Psoas muscle (tissue), 8 donors: ENCODE data around the gene ALK. TPM values are rescaled to one million over a fixed set of nuclear protein-coding genes. Genes with fewer than 3 reads are reported as not detected.

Experiments used
- ATAC-seq, 4 donors: fragments of 200-7000 bp; cut with Tn5 transposase; one replicate each; pipeline ENCODE4 v1.9.1; 2020; ENCODE audit warnings: moderate library complexity in 3 of 4, mild to moderate bottlenecking in 2 of 4
- DNase-seq, 2 donors: peaks; one replicate each; pipeline ENCODE4 v3.0.0-alpha.2; 2020
- H3K27ac ChIP-seq: fragments of 200-600 bp; one replicate; pipeline ENCODE4 v1.8.0; 2022
- H3K27me3 ChIP-seq, 3 donors: fragments of 200-600 bp in 1 of 3; one replicate each; pipeline versions ENCODE4 v1.6.1 to v1.8.0; 2013 to 2022; ENCODE audit warnings: low read length in 2 of 3, mild to moderate bottlenecking in 2 of 3, moderate library complexity in 1 of 3; ENCODE audit not compliant: insufficient read depth in 3 of 3
- H3K36me3 ChIP-seq, 2 donors: fragments of 200-600 bp in 1 of 2; one replicate each; pipeline versions ENCODE4 v1.6.1 to v1.8.0; 2013 to 2022; ENCODE audit warnings: low read depth in 1 of 2, mild to moderate bottlenecking in 1 of 2, moderate library complexity in 1 of 2; ENCODE audit not compliant: insufficient read depth in 1 of 2
- H3K4me1 ChIP-seq: fragments of 200-600 bp; one replicate; pipeline ENCODE4 v1.8.0; 2022
- H3K4me3 ChIP-seq: fragments of 200-600 bp; one replicate; pipeline ENCODE4 v1.8.0; 2022; ENCODE audit warnings: mild to moderate bottlenecking
- H3K9me3 ChIP-seq: fragments of 200-600 bp; one replicate; pipeline ENCODE4 v1.8.0; 2022
- WGBS, 3 donors: extraction: QIAGEN DNeasy Blood & Tissue Kit; methylation state at CpG; one replicate each; pipeline versions ENCODE4 v1.1.6 to v1.1.7; 2013; 5-methylcytosine and 5-hydroxymethylcytosine counted together
- intact Hi-C, 2 donors: fragments of 100-400 bp; cut with DNase I; formaldehyde crosslinking; loops; one replicate each; pipeline versions ENCODE4 v1.11.0 to v1.14.2; 2022
- polyA plus RNA-seq, 3 donors: library from polyadenylated mRNA; stranded (reverse); fragments of 200-250 nt; gene quantifications; one replicate each; pipeline ENCODE4 v1.2.3, GENCODE V29; 2013
- total RNA-seq, 4 donors: library from RNA; stranded (reverse); fragmentation: NEBNext Ultra II Directional in 2 of 4; extraction: Animal tissue kit (Norgen Biotek cat#: 25700) in 2 of 4; gene quantifications; one replicate each; pipeline versions ENCODE4 v1.2.1 to v1.2.4, GENCODE V29; 2021 to 2023
- TF ChIP-seq, protein P1 (sequence below): fragments of 200-600 bp; IDR thresholded peaks from one replicate; pipeline ENCODE4 v1.8.0; 2022; ENCODE audit warnings: antibody characterized with exemption
- donor health status: healthy with polysubstance abuse.
- donor health status: DM: no; HTN: no; CAD: no; lungs with moderate emphysema.
- donor health status: Bipolar disorder and iron deficiency.
- donor health status: healthy.
- donor health status: DM: yes; HTN: yes; CAD: no.
- donor health status: DM: no; HTN: no; CAD: no.
- donor health status: DM: no; HTN: no; CAD: no.
- donor health status: DM: yes; HTN: yes; CAD: no.

ALK gene
- total and polyA plus RNA-seq, 7 donors, result 0.03 to 0.32 (median 0.08) TPM; not detected in 2

DNA sequence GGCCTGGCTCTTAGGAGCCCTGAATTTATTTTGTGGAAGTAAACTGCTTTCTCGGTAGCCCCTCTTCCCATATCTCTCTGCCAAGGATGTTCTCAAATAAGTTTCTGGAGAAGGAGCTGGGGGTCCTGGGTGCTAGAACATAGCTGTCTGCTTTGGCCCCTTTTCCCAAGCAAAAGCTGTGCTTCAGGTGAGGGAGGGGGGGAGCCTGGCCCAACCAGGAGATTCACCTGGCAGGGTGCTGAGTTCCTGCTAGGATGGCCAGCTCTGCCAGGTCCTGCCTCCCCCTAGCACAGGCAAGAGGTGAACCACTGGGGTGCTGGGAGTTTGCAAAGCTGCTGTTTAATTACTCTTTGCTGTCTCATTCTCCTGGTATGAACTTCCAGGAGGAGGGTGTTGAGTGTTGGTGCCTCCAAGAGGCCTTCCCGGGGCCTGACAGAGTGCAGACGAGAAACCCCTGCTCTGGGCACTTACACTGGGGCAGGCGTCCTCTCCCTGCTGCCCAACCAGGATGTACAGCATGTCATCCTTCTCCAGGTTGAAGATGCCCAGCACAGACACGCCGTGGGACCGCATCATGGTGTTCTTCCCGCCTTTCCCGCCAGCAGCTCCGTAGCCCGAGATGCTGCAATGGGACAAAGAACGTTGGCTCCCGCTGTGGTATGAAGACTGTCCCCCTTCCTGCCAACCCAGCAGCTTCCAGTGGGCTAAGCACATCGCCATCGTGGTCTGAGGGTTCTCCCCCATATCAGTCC, 682.0 kb downstream of the ALK start:
- H3K27me3 ChIP-seq, result peaks cover 0 to 14% (median 6%) of the 10 kb centered on the region in 3 donors
- intact Hi-C loops, result loop anchor here in 1 of 2 donors (5.0 kb wide), 1 partner anchor 603 kb away; no protein-coding TSS in a partner anchor
- 83 to 87% (median 84%) methylated on average over 15 of the region's 15 CpGs for WGBS, 3 donors
- DNase-seq (no peak), ATAC-seq (no peak)
- no peaks in the 10 kb centered on the region for H3K4me1 ChIP-seq
- no peaks in the 10 kb centered on the region for H3K9me3 ChIP-seq
- no peak overlapping the region for H3K27ac ChIP-seq
- TF ChIP-seq, protein P1, sequence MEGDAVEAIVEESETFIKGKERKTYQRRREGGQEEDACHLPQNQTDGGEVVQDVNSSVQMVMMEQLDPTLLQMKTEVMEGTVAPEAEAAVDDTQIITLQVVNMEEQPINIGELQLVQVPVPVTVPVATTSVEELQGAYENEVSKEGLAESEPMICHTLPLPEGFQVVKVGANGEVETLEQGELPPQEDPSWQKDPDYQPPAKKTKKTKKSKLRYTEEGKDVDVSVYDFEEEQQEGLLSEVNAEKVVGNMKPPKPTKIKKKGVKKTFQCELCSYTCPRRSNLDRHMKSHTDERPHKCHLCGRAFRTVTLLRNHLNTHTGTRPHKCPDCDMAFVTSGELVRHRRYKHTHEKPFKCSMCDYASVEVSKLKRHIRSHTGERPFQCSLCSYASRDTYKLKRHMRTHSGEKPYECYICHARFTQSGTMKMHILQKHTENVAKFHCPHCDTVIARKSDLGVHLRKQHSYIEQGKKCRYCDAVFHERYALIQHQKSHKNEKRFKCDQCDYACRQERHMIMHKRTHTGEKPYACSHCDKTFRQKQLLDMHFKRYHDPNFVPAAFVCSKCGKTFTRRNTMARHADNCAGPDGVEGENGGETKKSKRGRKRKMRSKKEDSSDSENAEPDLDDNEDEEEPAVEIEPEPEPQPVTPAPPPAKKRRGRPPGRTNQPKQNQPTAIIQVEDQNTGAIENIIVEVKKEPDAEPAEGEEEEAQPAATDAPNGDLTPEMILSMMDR, result no peak
- H3K36me3 ChIP-seq, result no peaks in the 10 kb centered on the region
- no peak overlapping the region for H3K4me3 ChIP-seq

DNA sequence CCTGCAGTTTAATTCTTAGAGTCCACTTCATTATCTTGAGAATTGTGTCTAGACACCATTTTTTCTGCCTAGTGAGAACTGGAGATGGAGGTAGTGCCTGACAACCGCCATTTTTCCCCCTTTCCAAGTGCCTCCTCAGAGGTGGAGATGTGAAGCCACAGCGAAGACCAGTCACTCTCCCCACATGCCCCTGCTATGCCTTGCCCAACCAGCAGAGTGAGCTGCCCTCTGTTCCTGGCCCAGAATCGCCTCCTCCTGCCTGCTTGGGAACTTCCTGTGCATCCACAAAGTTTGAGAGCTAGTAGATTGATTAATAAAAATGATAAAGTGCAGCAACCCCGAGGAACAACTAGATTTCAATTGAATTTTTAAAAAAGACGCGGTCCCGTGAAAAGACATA, 682.9 kb downstream of the ALK start:
- TF ChIP-seq, protein P1, result peak; percentile 31
- no peak overlapping the region for H3K27ac ChIP-seq
- H3K36me3 ChIP-seq, result no peaks in the 10 kb centered on the region
- H3K4me1 ChIP-seq, result no peaks in the 10 kb centered on the region
- no peak overlapping the region for H3K4me3 ChIP-seq
- ATAC-seq, result peak in 2 of 4 donors; percentile 50 to 60
- peaks cover 0 to 14% (median 6%) of the 10 kb centered on the region in 3 donors for H3K27me3 ChIP-seq
- WGBS, 3 donors, result 68 to 73% (median 71%) methylated on average over 7 of the region's 7 CpGs
- no peak for DNase-seq
- intact Hi-C loops, result loop anchor here in 1 of 2 donors (5.0 kb wide), 1 partner anchor 604 kb away; no protein-coding TSS in a partner anchor
- no peaks in the 10 kb centered on the region for H3K9me3 ChIP-seq

DNA sequence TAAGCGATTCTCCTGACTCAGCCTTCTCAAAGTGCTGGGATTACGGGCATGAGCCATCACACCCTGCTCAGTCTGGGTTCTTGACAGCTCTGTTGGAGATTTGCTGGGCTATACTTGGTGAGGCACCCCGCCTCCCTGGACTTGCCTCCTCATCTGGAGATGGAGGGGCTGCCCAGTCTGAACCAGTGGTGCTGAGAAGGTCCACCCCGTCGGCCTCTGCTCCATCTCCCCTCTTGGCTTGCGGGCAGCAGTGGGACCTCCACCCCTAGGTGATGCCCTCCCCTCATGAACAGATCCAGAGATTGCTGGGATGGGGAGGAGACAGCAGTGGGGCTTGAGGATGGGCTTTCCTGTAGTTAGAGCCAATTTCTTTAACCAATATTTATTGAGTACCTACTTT, 685.3 kb downstream of the ALK start:
- no peaks in the 10 kb centered on the region for H3K9me3 ChIP-seq
- TF ChIP-seq, protein P1, result no peak
- intact Hi-C loops, result loop anchor here in 1 of 2 donors (5.0 kb wide), 1 partner anchor 606 kb away; no protein-coding TSS in a partner anchor
- no peaks in the 10 kb centered on the region for H3K4me1 ChIP-seq
- peaks cover 0 to 7% (median 2%) of the 10 kb centered on the region in 3 donors for H3K27me3 ChIP-seq
- ATAC-seq (no peak), DNase-seq (no peak)
- no peaks in the 10 kb centered on the region for H3K36me3 ChIP-seq
- 85 to 92% (median 89%) methylated on average over 6 of the region's 6 CpGs for WGBS, 3 donors
- no peak overlapping the region for H3K27ac ChIP-seq
- no peak overlapping the region for H3K4me3 ChIP-seq

DNA sequence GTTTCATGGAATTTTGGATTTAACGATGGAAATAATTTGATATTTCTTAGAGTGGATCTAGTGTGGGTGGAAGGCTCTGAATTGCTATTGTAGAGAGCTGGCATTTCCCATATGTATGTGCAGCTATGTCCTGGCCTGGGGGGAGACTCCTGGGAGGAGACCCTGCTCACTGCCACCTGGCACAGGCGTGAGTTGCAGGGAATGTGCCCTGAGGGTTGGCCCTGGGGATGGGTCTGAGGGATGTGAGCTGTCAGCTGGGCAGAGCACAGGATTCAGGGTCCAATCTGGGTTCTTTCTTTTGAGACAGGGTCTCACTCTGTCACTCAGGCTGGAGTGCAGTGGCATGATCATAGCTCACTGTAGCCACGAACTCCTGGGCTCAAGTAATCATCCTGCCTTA, 686.0 kb downstream of the ALK start:
- Histone ChIP-seq H3K4me3 (no peak overlapping the region), H3K36me3 (no peaks in the 10 kb centered on the region), H3K4me1 (no peaks in the 10 kb centered on the region), H3K27me3 (peaks cover 0 to 2% (median under 1%) of the 10 kb centered on the region in 3 donors), H3K27ac (no peak overlapping the region), H3K9me3 (no peaks in the 10 kb centered on the region)
- intact Hi-C loops, result loop anchor here in 1 of 2 donors (5.0 kb wide), 1 partner anchor 607 kb away; no protein-coding TSS in a partner anchor
- ATAC-seq, result no peak
- WGBS, 3 donors, result 63 to 73% (median 64%) methylated on average over 3 of the region's 3 CpGs
- TF ChIP-seq, protein P1, result no peak
- no peak for DNase-seq
